Gastrocnemius medialis (tissue), 4 donors: Measurements from ENCODE around the gene COPS7A.

ENCODE experiments used
- POLR2A ChIP-seq, 2 donors: fragments of 450-650 bp; IDR thresholded peaks; one replicate each; pipeline ENCODE4 v1.6.1; 2017; ENCODE audit warnings: antibody characterized with exemption in 2 of 2, mild to moderate bottlenecking in 2 of 2, moderate library complexity in 2 of 2
- TF ChIP-seq, protein P1 (sequence below), 5 experiments: fragments of 450-650 bp in 3 of 5; fragments of 200-600 bp in 2 of 5; sonication (generic) in 2 of 5; IDR thresholded peaks in 4 of 5; conservative IDR thresholded peaks in 1 of 5; 1 replicate in 4 of 5; 2 replicates in 1 of 5; pipeline ENCODE4 v1.5.1; 2016 to 2019; ENCODE audit warnings: antibody characterized with exemption in 5 of 5, mild to moderate bottlenecking in 3 of 5, moderate library complexity in 3 of 5

DNA sequence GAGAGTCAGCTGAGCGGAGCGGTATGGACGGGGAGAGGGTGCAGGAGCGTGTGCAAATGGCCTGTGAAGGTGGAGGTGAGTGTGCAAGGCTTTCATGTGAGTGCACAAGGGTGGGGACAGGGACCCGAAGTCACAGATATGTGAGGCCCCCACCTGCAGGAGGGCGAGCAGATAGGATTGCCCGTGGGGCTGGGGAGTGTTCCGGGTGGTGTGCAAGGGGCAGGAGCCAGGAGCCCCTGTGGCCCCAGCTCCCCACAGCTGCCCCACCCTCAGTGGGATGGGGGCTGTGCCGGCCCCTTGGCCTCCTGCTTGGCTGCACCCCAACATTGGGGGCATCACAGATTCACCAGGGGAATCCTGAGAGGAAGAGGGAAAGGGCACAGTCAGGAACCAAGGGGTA lies 29.1 kb upstream of the COPS7A start:
- TF ChIP-seq, protein P1, sequence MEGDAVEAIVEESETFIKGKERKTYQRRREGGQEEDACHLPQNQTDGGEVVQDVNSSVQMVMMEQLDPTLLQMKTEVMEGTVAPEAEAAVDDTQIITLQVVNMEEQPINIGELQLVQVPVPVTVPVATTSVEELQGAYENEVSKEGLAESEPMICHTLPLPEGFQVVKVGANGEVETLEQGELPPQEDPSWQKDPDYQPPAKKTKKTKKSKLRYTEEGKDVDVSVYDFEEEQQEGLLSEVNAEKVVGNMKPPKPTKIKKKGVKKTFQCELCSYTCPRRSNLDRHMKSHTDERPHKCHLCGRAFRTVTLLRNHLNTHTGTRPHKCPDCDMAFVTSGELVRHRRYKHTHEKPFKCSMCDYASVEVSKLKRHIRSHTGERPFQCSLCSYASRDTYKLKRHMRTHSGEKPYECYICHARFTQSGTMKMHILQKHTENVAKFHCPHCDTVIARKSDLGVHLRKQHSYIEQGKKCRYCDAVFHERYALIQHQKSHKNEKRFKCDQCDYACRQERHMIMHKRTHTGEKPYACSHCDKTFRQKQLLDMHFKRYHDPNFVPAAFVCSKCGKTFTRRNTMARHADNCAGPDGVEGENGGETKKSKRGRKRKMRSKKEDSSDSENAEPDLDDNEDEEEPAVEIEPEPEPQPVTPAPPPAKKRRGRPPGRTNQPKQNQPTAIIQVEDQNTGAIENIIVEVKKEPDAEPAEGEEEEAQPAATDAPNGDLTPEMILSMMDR (IDR thresholded peaks at IDR 0.05 in 4 of 5, conservative IDR thresholded peaks at IDR 0.05 in 1 of 5), result no peak
- no peak for TF ChIP-seq POLR2A (IDR thresholded peaks at IDR 0.05)
